Dedifferentiated amniotic fluid mesenchymal stem cell (primary cell): ENCODE results near the gene ZNF213.

ENCODE experiments used
- DNase-seq: peaks from one replicate; pipeline ENCODE4 v3.0.0-alpha.2; 2016; ENCODE audit errors: extremely low spot score

Gene ZNF213

GRCh38 chr16:3101018-3101840 lies 33.6 kb upstream of the ZNF213 start:
- no peak for DNase-seq

GRCh38 chr16:3101841-3102470 lies 32.9 kb upstream of the ZNF213 start:
- no peak for DNase-seq

- DNase-seq, result peak; percentile 76
These were observed 28.5 kb upstream of the ZNF213 start for GRCh38 chr16:3106205-3106928.

- peak; percentile 49 for DNase-seq
These were observed 22.6 kb upstream of the ZNF213 start, which contains the start of gene ZNF205 for GRCh38 chr16:3112058-3112880. Gene ZNF205, plus strand, starts transcription at chr16:3112586. Its CDS starts 845 bp downstream, at chr16:3113431.

DNA sequence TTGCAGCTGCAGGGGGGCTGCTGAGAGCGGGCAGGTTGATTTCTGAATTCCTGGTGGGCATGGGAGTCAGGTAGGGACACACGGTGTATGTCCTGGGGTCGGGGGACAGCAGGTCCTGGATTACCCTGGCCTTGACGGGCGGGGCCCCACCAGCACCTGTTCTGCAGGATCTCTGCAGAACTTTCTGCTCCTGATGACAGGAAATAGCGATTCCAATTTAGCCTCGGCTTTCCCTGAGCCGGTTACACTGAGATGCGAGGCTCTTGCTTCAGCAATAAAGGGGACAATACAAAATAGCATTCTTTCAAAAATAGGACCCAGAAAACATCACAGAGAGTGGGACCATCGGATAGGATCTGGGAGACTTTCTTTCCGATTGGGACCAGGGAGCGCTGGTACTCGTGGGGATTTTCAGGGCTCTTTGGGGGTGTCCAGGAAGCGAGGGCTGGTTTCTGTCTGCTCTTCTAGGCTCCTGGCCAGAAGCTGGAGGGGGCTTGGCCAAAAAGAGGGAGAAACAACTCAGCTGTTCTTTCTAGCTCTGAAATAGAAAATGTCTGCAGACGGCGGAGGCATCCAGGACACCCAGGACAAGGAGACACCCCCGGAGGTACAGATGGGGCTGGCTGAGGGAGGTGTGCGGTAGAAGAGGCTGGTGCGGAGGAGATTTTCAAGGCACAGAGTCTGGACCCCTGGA lies 21.8 kb upstream of the ZNF213 start:
- DNase-seq, result no peak

DNA sequence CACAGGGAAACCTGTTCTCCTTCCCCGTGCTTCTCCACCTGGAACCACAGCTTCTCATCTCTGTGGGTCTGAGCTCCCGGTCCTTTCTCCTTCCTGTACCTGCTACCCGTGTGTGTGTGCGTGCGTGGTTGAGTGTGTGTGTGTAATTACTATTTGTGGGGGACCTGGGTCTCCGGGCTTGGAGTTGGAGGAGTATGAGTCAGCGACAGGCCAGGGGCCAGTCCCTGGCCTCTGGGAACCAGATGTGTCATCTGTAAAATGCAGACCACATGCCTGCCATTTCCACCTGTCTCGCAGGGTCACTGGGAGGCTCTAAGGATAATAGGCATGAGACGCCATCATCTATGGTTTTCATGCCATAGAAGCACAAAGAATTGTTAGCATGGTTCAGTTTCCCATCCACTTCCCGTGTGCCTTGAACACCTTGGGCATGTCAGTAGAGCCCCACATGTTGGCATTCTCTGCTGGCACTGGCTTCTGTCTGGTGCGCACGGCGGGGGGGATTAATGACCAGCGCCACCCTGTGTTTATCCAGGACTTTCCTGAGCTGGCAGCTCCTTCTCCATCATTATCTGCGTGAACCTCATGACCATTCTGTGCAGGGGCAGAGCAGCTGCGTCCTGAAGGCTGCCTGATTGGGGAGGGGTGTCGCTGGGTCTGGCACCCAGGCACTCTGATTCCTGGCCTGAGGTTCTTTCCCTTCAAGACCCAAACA lies 20.9 kb upstream of the ZNF213 start:
- no peak for DNase-seq

GRCh38 chr16:3115003-3115402 lies 19.8 kb upstream of the ZNF213 start:
- no peak for DNase-seq

DNA sequence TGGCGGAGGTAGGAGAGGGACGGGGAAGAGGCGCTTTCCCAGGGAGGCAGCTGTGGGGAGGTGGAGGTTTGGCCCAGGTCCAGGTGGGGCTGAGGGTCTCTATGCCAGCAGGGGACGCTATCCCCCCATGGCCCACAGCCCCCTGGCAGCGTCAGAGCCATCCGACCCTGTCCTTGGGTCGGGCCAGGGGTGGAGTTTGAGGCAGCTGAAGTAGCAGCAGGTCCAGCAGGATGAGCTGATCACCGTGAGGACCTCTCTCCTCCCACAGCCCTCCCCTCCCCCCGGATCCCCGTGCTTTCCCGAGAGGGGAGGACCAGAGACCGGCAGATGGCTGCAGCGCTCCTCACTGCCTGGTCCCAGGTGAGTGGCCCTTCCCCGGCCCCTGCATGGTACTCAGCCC lies 19.3 kb upstream of the ZNF213 start:
- DNase-seq, result no peak

DNA sequence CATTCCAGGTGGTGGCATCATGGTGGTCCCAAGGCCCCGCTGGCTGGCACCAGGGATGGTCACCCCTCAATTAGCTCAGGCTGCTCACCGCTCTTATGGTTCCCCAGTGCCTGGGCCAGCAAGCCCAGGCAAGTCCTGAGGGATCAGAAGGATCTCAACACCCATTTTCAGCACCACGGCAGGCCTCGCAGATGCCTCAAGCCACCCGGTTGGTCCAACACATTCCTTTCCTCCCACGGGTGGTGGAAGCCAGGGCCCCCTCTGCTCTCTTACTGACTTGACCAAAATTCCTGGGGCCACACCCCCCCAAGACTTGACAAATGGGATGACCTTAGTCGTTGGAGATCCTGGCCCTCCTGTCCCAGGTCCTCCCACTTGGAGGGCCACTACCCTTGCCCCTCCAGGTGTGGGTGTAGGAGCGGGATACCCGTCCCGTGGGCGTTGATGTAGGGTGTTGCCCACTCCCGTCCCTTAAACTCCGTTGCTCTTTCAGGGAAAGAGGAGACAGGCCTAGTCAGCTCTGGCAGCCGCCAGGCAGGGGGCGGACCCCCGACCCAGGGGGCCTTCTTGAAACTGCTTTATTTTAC lies 16.5 kb upstream of the ZNF213 start:
- no peak for DNase-seq

DNA sequence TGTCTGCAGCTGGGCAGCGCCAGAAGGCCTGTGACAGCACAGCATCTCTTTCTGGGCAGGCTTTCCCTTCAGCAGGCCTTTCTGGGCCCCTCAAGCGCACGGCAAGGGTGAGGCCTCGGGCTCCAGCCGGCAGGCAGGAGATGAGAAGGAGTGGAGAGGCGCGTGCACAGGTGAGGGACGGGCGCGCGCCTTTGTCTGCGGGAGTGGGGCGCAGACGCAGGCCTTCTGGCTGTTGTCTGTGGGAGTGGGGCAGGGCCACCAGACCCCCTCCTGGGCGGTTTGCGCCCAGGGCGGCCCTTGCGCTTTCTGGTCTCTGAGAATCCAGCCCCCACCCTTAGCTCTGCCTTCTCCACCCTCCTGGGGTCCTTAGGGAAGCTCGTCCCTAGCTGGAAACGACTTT lies 16.0 kb upstream of the ZNF213 start:
- DNase-seq, result no peak

DNA sequence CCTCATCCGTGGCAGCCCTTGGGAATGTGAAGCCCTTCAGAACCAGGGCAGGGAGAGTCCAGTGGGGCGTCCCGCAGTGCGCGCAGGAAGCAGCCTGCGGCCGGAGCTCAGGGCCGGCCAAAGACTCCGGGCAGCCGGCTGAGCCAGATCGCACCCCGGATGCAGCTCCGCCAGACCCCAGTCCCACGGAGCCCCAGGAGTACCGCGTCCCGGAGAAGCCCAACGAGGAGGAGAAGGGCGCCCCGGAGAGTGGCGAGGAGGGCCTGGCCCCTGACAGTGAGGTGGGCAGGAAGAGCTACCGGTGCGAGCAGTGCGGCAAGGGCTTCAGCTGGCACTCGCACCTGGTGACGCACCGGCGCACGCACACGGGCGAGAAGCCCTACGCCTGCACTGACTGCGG lies 15.5 kb upstream of the ZNF213 start:
- DNase-seq, result no peak

DNA sequence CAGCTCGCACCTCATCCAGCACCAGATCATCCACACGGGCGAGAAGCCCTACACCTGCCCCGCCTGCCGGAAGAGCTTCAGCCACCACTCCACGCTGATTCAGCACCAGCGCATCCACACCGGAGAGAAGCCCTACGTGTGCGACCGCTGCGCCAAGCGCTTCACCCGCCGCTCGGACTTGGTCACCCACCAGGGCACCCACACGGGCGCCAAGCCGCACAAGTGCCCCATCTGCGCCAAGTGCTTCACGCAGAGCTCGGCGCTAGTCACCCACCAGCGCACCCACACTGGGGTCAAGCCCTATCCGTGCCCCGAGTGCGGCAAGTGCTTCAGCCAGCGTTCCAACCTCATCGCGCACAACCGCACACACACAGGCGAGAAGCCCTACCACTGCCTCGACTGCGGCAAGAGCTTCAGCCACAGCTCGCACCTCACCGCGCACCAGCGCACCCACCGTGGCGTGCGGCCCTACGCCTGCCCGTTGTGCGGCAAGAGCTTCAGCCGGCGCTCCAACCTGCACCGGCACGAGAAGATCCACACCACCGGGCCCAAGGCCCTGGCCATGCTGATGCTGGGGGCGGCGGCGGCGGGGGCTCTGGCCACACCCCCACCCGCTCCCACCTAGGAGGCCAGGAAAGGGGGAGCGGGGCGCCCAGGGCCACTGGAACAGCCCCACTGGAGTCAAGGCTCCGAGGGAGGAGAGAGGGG lies 15.0 kb upstream of the ZNF213 start:
- DNase-seq, result no peak

- DNase-seq, result no peak
These were observed 14.4 kb upstream of the ZNF213 start for GRCh38 chr16:3120435-3120834.

- DNase-seq, result no peak
These were observed 12.9 kb upstream of the ZNF213 start for GRCh38 chr16:3121851-3122467.

- no peak for DNase-seq
These were observed 11.8 kb upstream of the ZNF213 start for GRCh38 chr16:3122926-3123570.

- peak; percentile 92 for DNase-seq
These were observed 10.6 kb upstream of the ZNF213 start for GRCh38 chr16:3123986-3124886.

DNA sequence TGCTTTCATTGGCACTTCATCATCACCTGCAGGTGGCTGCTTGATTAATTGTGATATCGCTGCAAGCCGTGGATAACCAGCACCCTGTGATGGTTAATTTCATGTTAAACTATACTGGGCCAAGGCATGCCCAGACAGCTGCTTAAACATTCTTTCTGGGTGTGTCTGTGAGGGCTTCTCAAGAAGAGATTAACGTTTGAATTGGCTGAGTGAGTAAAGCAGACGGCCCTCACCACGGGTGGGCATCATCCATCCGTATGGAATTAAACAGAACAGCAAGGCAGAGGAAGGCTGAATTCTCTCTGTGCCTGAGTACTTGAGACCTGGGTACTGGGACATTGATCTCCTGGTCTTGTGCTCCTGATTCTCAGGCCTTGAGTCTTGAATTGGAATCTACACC lies 7.1 kb upstream of the ZNF213 start:
- DNase-seq, result no peak
